Nephron (organoid): ENCODE results near the gene AFAP1L1.

Experiments
- H3K27ac Mint-ChIP-seq, 3 experiments: 2 replicates each; pipeline ENCODE4 v1.8.0; 2020; ENCODE audit warnings: mixed read lengths in 3 of 3, mild to moderate bottlenecking in 2 of 3, moderate library complexity in 1 of 3
- H3K27me3 Mint-ChIP-seq: 2 replicates; pipeline ENCODE4 v1.8.0; 2021; ENCODE audit warnings: low read depth, mild to moderate bottlenecking, moderate library complexity, mixed read lengths
- H3K36me3 Mint-ChIP-seq: 2 replicates; pipeline ENCODE4 v1.8.0; 2020; ENCODE audit warnings: low read depth, mixed read lengths
- H3K4me1 Mint-ChIP-seq: 2 replicates; pipeline ENCODE4 v1.8.0; 2020; ENCODE audit warnings: mixed read lengths
- H3K4me3 Mint-ChIP-seq, 3 experiments: 2 replicates each; pipeline ENCODE4 v1.8.0; 2020; ENCODE audit warnings: mild to moderate bottlenecking in 3 of 3, mixed read lengths in 3 of 3, moderate library complexity in 2 of 3
- H3K9me3 Mint-ChIP-seq: 2 replicates; pipeline ENCODE4 v1.8.0; 2020; ENCODE audit warnings: mixed read lengths
- CTCF ChIP-seq, 3 experiments: fragments of 200-600 bp; sonication (generic); IDR thresholded peaks; one replicate each; pipeline ENCODE4 v1.5.0; 2021; ENCODE audit warnings: antibody characterized with exemption in 3 of 3; ENCODE audit not compliant: unreplicated experiment in 3 of 3

AFAP1L1 gene

GRCh38 chr5:149278451-149279210, 7.0 kb downstream of the AFAP1L1 start:
- H3K36me3 Mint-ChIP-seq, result no peaks in the 10 kb centered on the region
- H3K4me3 Mint-ChIP-seq, result peak overlapping the region in 1 of 3 experiments; percentile 8
- H3K4me1 Mint-ChIP-seq, result peaks cover 59% of the 10 kb centered on the region
- H3K27me3 Mint-ChIP-seq, result peaks cover 24% of the 10 kb centered on the region
- no peak overlapping the region for H3K27ac Mint-ChIP-seq
- TF ChIP-seq CTCF (IDR thresholded peaks at IDR 0.05; ENCODE audit: unreplicated experiment in 3 of 3), result no peak
- H3K9me3 Mint-ChIP-seq, result no peaks in the 10 kb centered on the region

- Mint-ChIP-seq H3K4me3 (no peak overlapping the region), H3K27ac (no peak overlapping the region), H3K27me3 (peaks cover 22% of the 10 kb centered on the region), H3K4me1 (peaks cover 63% of the 10 kb centered on the region), H3K36me3 (no peaks in the 10 kb centered on the region), H3K9me3 (no peaks in the 10 kb centered on the region)
- no peak for TF ChIP-seq CTCF (IDR thresholded peaks at IDR 0.05; ENCODE audit: unreplicated experiment in 3 of 3)
These were observed 8.0 kb downstream of the AFAP1L1 start for GRCh38 chr5:149279661-149280060.

- H3K4me3 Mint-ChIP-seq, result no peak overlapping the region
- no peaks in the 10 kb centered on the region for H3K9me3 Mint-ChIP-seq
- H3K27me3 Mint-ChIP-seq, result peaks cover 19% of the 10 kb centered on the region
- H3K36me3 Mint-ChIP-seq, result no peaks in the 10 kb centered on the region
- no peak for TF ChIP-seq CTCF (IDR thresholded peaks at IDR 0.05; ENCODE audit: unreplicated experiment in 3 of 3)
- H3K27ac Mint-ChIP-seq, result no peak overlapping the region
- H3K4me1 Mint-ChIP-seq, result peaks cover 65% of the 10 kb centered on the region
These were observed 8.5 kb downstream of the AFAP1L1 start for GRCh38 chr5:149280124-149280523.

- Mint-ChIP-seq H3K27ac (no peak overlapping the region), H3K4me3 (no peak overlapping the region), H3K4me1 (peaks cover 63% of the 10 kb centered on the region), H3K27me3 (peaks cover 23% of the 10 kb centered on the region), H3K36me3 (no peaks in the 10 kb centered on the region), H3K9me3 (no peaks in the 10 kb centered on the region)
- no peak for TF ChIP-seq CTCF (IDR thresholded peaks at IDR 0.05; ENCODE audit: unreplicated experiment in 3 of 3)
These were observed 9.1 kb downstream of the AFAP1L1 start for GRCh38 chr5:149280802-149281201.

GRCh38 chr5:149282027-149282965, 10.6 kb downstream of the AFAP1L1 start:
- no peak for TF ChIP-seq CTCF (IDR thresholded peaks at IDR 0.05; ENCODE audit: unreplicated experiment in 3 of 3)
- H3K27ac Mint-ChIP-seq, result peak overlapping the region in 1 of 3 experiments; percentile 5
- peaks cover 15% of the 10 kb centered on the region for H3K27me3 Mint-ChIP-seq
- no peaks in the 10 kb centered on the region for H3K9me3 Mint-ChIP-seq
- peak overlapping the region in 1 of 3 experiments; percentile 31 for H3K4me3 Mint-ChIP-seq
- peaks cover 55% of the 10 kb centered on the region for H3K4me1 Mint-ChIP-seq
- no peaks in the 10 kb centered on the region for H3K36me3 Mint-ChIP-seq
